Stimulated activated CD8-positive, alpha-beta memory T cell treated with anti-CD3 and anti-CD28 coated beads, Interleukin-4, amount 100 ng/mL, for 4 hours (primary cell): ENCODE data around the gene PTPRB.

ENCODE experiments used
- DNase-seq, 2 donors: peaks; one replicate each; pipeline ENCODE4 v3.0.0-alpha.2; 2020; ENCODE audit warnings: low read depth in 2 of 2, low spot score in 1 of 2

PTPRB gene

DNA sequence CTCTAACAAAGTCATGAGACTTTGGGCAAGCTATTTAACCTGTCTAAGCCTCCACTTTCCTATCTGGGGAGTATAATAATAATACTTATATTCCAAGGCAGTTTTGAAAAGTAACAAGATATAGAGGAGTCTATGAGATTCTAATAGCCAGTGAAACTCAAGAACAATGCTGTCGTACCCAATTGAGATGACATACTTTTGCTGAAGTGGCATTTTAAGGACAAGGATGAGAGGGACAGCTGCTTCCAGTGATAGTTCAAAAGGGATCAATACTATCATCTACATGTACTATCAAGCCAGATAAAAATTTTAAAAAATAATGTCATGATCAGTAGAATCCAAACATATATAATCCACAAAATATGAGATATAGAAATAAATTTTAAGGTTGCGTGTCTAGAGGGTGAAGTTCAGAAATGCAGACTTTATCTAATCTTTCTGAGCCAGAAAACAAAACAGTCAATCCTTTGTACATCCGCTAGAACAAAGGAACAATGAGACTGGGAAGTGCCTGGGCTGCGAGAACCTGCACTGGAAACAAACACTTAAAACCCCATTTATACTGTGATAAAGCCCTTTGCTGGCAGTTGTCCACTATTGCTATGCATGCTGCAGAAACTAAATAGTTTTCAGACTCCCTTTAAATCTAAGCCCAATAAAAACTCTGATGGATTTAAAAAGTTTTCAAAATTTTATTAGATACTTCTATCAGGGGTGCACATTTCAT is 38.6 kb downstream of the PTPRB start:
- no peak for DNase-seq

- DNase-seq = no peak
These were observed 44.6 kb downstream of the PTPRB start for GRCh38 chr12:70592664-70593063.

- no peak for DNase-seq
These were observed 46.5 kb downstream of the PTPRB start for GRCh38 chr12:70590549-70591226.

DNA sequence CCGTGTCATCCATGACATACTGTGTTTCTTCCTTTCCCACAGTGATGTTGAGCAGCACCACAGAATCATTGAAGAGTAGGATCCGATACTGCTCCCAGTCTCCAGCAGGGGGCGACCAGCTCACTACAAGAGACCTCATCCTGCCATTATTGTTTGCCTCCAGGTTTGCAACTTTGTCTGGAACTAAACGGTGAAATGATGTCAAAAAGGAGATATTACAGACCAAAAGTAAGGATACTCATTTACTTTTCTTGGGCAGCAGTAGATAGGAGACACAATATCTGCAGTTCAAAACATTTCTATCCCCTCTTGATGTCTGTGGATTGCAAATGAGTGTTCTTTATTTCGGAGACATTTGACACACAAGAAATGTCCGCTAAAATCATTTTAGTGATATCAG is 47.2 kb downstream of the PTPRB start:
- peak; percentile 8 for DNase-seq

GRCh38 chr12:70584332-70584731 is 52.9 kb downstream of the PTPRB start:
- no peak for DNase-seq

- DNase-seq = no peak
These were observed 54.0 kb downstream of the PTPRB start for GRCh38 chr12:70583251-70583650.

DNA sequence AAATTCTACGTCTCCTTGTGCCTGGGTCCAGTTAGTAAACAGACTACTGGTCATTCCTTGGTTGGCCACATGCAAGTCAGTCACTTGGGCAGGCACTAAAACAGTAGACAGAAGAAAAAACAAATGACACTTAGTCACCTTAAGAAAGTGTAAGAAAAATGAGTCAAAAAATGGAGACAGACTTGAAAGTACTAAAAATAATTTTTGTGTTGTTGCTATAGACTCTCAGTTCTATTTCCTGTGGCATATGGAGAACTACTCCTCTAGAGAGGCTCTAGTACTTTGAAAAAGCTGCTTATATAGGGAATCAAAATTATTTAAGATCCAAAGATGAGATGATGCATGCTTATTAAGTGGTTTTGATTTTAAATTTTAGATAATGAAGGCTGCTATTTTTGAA is 56.0 kb downstream of the PTPRB start:
- DNase-seq = no peak

DNA sequence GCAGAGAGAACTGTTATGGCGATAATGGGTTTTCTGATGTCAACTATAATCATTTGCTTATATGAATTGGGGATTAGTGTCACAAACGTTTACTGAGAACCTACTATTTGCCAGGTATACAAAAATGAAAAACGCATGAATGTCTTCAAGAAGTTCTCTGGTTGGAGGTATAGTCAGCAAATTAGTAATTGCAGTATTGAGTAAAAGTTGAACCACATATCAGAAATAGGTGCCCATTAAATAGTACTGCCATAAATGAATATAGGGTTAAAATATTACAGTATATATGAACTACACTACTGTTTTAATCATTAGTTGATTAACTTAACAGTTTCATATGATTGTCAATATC is 60.0 kb downstream of the PTPRB start:
- DNase-seq = no peak

DNA sequence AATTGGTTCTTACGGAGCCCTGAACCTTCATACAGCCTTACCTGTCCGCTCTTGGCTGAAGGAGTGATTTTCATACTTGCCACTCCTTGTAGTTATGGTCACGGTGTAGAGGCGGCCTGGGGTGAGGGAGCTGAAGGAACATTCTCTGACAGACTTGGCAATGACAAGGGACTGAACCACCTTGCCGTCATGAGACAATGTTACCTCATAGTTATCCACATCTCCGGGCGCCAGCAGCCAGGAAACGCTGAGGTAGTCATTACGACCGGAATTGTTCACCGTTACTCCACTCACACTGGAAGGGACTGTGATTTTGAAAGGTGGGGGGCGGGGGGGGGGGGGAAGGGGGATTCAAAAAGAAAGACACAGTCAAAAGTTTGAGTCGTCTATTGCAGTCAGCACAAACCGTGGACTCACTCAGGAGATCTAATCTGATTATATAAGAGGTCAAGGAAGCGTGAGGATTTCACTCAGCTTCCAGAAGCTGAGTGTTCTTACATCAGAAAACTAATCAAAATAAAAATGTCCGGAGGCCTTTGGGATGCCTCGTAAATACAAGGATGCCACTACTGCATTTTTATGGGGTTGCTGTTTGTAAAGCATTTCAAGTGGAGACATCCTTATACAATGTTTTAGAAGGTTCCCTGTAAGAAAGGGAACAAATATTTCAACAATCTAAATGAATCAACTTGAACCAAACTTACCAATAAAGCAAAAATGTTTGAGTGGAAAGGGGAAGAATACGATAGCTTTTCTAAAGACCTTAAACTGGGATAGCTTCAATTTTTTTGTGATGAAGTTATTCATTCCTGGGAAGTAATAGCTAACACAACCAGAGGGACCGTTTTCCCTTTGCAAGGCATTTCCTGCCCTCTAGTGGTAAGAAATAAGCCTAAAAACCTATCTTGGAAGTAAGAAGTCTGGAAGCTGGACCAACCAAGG is 60.6 kb downstream of the PTPRB start:
- DNase-seq = no peak

- DNase-seq = no peak
These were observed 65.4 kb downstream of the PTPRB start for GRCh38 chr12:70571705-70572268.

DNA sequence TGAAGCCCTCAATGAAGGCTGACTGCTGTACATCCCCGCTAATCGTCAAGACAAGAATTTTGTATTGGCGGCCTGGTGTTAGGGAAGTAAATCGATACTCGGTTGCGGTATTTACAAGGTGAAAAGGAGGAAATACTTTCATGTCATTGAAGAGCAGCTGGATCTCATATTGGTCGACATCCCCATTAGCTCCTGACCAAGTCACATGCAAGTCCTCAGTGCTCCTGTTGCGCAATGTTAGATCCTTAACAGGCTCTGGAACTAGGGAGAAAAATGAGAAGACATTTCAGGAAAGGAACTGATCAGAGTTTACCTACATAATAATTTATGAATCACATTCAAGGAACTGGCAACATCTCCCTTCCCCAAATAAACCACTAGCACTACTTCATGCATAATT is 66.2 kb downstream of the PTPRB start:
- DNase-seq = no peak

DNA sequence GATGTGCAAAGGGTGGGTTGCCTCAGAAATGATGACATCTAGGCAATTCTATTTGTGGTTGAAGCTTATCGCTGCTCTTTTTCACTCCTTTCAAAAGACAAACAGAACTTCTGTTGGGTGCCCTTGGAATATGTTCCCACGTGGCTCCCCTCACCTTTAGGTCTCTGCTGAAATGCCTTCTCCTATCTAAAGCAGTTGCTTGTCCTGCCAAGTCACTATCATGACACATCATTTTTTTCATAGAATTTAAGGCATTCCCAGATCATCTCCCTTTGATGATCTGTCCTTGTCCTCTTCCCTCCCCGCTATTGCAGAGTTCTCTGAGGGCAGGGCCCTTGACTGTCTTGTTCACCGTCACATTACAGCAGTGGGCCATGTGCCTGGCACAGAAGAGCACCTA is 75.7 kb downstream of the PTPRB start:
- DNase-seq = no peak

DNA sequence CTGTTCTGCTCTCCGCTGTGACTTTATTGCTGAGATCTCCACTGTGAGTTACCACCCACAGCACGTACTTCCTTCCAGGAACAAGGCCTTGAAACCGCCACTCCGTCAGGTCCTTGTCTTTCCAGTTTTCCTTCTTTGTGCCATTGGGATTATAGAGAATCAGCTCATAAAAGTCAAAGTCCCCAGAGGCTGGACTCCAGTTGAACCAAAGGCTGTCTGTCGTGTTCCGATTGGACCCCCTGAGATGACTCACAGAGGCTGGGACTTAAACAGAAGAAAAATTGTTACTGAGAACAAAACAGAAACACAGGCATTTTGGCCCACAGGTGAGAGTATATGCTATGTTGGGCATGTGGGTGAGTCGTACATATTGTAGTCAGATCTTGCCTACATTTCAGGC is 76.6 kb downstream of the PTPRB start:
- no peak for DNase-seq

GRCh38 chr12:70559390-70559789 is 77.8 kb downstream of the PTPRB start:
- no peak for DNase-seq

- no peak for DNase-seq
These were observed 79.5 kb downstream of the PTPRB start for GRCh38 chr12:70557583-70558191.

DNA sequence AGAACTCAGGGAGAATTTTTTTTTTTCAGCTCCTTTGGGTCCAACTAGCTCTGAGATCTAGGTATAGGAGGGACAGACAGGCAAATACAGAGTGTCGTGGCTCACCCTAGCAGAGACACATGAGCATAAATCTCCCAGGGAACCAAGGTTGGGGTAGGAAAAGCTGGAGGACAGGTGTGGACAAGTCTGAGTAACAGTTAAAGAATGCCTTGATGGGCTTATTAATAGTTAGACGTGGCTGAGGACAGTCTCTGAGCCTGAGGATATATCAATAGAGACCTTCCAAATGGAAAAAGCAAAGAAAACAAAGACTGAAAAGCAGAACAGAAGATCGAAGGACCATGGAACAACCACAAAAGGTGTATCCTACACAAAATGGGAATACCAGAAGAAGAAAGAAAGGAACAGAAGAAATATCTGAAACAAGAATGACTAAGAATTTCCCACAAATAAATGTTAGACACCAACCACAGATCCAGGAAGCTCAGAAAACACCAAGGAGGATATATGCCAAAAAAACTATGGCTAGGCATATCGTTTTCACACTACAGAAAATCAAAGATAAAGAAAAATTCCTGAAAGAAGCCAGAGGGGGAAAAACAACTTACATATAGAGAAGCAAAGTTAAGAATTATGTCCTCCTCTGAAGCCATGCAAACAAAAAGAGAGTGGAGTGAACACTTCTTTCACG is 80.9 kb downstream of the PTPRB start:
- DNase-seq = no peak

- DNase-seq = no peak
These were observed 82.1 kb downstream of the PTPRB start for GRCh38 chr12:70555081-70555480.

GRCh38 chr12:70553391-70553859 is 83.8 kb downstream of the PTPRB start:
- no peak for DNase-seq

GRCh38 chr12:70551731-70552130 is 85.5 kb downstream of the PTPRB start:
- DNase-seq = no peak

GRCh38 chr12:70550180-70550577 is 87.0 kb downstream of the PTPRB start:
- DNase-seq = no peak
